Hepatocyte (in vitro differentiated cells): ENCODE data around the gene PCBP1. TPM values are rescaled to one million over a fixed set of nuclear protein-coding genes. Genes with fewer than 3 reads are reported as not detected.
A peak's percentile ranks its signal among the peaks of the same experiment; 100 is the strongest.

ENCODE experiments used
- DNase-seq: peaks from one replicate; pipeline ENCODE4 v3.0.0-alpha.2; 2016; ENCODE audit warnings: low spot score
- H2AFZ ChIP-seq: fragments of 200-600 bp; sonication (generic); 2 replicates; pipeline ENCODE4 v1.6.0; 2016; ENCODE audit warnings: antibody characterized with exemption, mild to moderate bottlenecking
- H3K27ac ChIP-seq: fragments of 200-600 bp; sonication (generic); 2 replicates; pipeline ENCODE4 v1.5.1; 2016; ENCODE audit warnings: mild to moderate bottlenecking
- H3K27me3 ChIP-seq: fragments of 200-600 bp; sonication (generic); 2 replicates; pipeline ENCODE4 v1.6.1; 2016
- H3K36me3 ChIP-seq: fragments of 200-600 bp; sonication (generic); replicated peaks from 2 replicates; pipeline ENCODE4 v1.5.1; 2016; ENCODE audit warnings: low read depth; ENCODE audit not compliant: insufficient read depth
- H3K4me1 ChIP-seq: fragments of 200-600 bp; sonication (generic); 2 replicates; pipeline ENCODE4 v1.5.1; 2016; ENCODE audit warnings: mild to moderate bottlenecking, moderate library complexity; ENCODE audit not compliant: insufficient read depth
- H3K4me2 ChIP-seq: fragments of 200-600 bp; sonication (generic); 2 replicates; pipeline ENCODE4 v1.6.0; 2016
- H3K4me3 ChIP-seq: fragments of 200-600 bp; sonication (generic); 2 replicates; pipeline ENCODE4 v1.5.1; 2016; ENCODE audit warnings: mild to moderate bottlenecking
- H3K79me2 ChIP-seq: fragments of 200-600 bp; sonication (generic); 2 replicates; pipeline ENCODE4 v1.6.0; 2017; ENCODE audit warnings: mild to moderate bottlenecking
- H3K9me2 ChIP-seq: fragments of 200-600 bp; sonication (generic); replicated peaks from 2 replicates; pipeline ENCODE4 v1.6.0; 2017; ENCODE audit warnings: mild to moderate bottlenecking; ENCODE audit not compliant: insufficient read depth
- H3K9me3 ChIP-seq: fragments of 200-600 bp; sonication (generic); 2 replicates; pipeline ENCODE4 v1.5.1; 2016; ENCODE audit warnings: low read depth, mild to moderate bottlenecking
- H4K20me1 ChIP-seq: fragments of 200-600 bp; sonication (generic); 2 replicates; pipeline ENCODE4 v1.6.0; 2016; ENCODE audit warnings: mild to moderate bottlenecking; ENCODE audit not compliant: insufficient read depth, poor library complexity, severe bottlenecking
- CTCF ChIP-seq: fragments of 200-600 bp; sonication (generic); IDR thresholded peaks from 2 replicates; pipeline ENCODE4 v1.5.1; 2016; ENCODE audit warnings: antibody characterized with exemption, mild to moderate bottlenecking; ENCODE audit not compliant: poor library complexity
- EZH2 ChIP-seq: fragments of 200-600 bp; sonication (generic); IDR thresholded peaks from 2 replicates; pipeline ENCODE4 v1.6.1; 2016; ENCODE audit warnings: antibody characterized with exemption, mild to moderate bottlenecking, borderline replicate concordance
- EZH2phosphoT487 ChIP-seq: fragments of 200-600 bp; sonication (generic); IDR thresholded peaks from one replicate; pipeline ENCODE4 v1.6.1; 2018; ENCODE audit warnings: antibody characterized with exemption, mild to moderate bottlenecking, low read depth, moderate library complexity; ENCODE audit not compliant: unreplicated experiment, severe bottlenecking
- WGBS: methylation state at CpG from one replicate; pipeline ENCODE4 v1.1.6; 2016; ENCODE audit warnings: low lambda C conversion rate; ENCODE audit errors: missing lambda C conversion rate; 5-methylcytosine and 5-hydroxymethylcytosine counted together
- polyA plus RNA-seq: library from polyadenylated mRNA; unstranded; fragments of >200 nt; fragmentation: Nextera tagmentation; extraction: Ambion mirVana; gene quantifications from 2 replicates; pipeline ENCODE4 v1.2.1, GENCODE V29; 2016
- total RNA-seq: library from RNA; depleted of rRNA; stranded (reverse); fragments of >200 nt; gene quantifications from 2 replicates; pipeline ENCODE4 v1.2.3, GENCODE V29; 2014

The PCBP1 gene
- total and polyA plus RNA-seq, 2 experiments from 2014 or later, result 97.1 to 183 TPM

- Histone ChIP-seq H3K9me2 (no peaks in the 10 kb centered on the region), H2AFZ (peak overlapping the region; percentile 30), H4K20me1 (no peaks in the 10 kb centered on the region), H3K27ac (peak overlapping the region; percentile 100), H3K27me3 (no peaks in the 10 kb centered on the region), H3K36me3 (no peaks in the 10 kb centered on the region), H3K4me3 (no peak overlapping the region), H3K4me2 (peak overlapping the region; percentile 89), H3K4me1 (peaks cover 21% of the 10 kb centered on the region), H3K9me3 (no peaks in the 10 kb centered on the region), H3K79me2 (peaks cover 5% of the 10 kb centered on the region)
- TF ChIP-seq EZH2 (no peak), CTCF (no peak), EZH2phosphoT487 (no peak)
- WGBS, result 49% methylated on average over 20 of the region's 20 CpGs
- DNase-seq, result peak; percentile 62
These were observed 36.0 kb downstream of the PCBP1 start for GRCh38 chr2:70123051-70123828.

GRCh38 chr2:70123829-70124116 lies 36.5 kb downstream of the PCBP1 start:
- Histone ChIP-seq H2AFZ (peak overlapping the region; percentile 30), H3K4me3 (no peak overlapping the region), H3K4me1 (peaks cover 21% of the 10 kb centered on the region), H4K20me1 (no peaks in the 10 kb centered on the region), H3K36me3 (no peaks in the 10 kb centered on the region), H3K9me3 (no peaks in the 10 kb centered on the region), H3K79me2 (peaks cover 5% of the 10 kb centered on the region), H3K27me3 (no peaks in the 10 kb centered on the region), H3K9me2 (no peaks in the 10 kb centered on the region), H3K27ac (peak overlapping the region; percentile 100), H3K4me2 (peak overlapping the region; percentile 89)
- TF ChIP-seq EZH2 (no peak), CTCF (no peak), EZH2phosphoT487 (no peak)
- 33% methylated on average over 11 of the region's 11 CpGs for WGBS
- no peak for DNase-seq

DNA sequence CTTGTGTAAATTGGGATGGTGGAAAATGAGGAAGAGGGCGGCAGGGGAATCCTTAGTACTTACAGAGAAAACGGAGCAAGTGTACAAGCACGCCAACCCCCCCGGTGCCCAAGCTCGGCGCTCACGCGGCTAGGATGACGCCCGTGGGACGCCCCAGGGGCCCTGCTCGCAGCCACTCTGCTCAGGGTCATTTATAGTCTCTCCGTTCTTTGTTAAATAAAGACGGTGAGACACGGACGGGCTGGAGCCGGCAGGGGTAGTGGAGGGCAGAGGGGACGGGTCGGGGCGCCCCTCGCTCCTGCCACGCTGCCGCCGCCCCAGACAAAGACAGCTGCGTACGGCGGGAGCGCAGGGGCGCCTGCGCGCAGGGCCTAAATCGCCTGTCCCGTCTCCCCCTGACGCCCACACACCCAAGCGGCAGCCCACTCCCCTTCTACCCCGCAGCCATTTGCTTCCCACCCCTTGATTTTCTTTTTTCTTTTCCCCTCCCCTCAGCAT lies 37.8 kb downstream of the PCBP1 start:
- DNase-seq, result peak; percentile 77
- 5% methylated on average over 27 of the region's 36 CpGs for WGBS

More for the DNA sequence above, 37.8 kb downstream of the PCBP1 start:
- Histone ChIP-seq H3K27me3 (no peaks in the 10 kb centered on the region), H4K20me1 (no peaks in the 10 kb centered on the region), H3K79me2 (peaks cover 5% of the 10 kb centered on the region), H3K27ac (peak overlapping the region; percentile 100), H2AFZ (peak overlapping the region; percentile 65), H3K36me3 (no peaks in the 10 kb centered on the region), H3K4me2 (peak overlapping the region; percentile 89), H3K9me2 (no peaks in the 10 kb centered on the region), H3K4me1 (peaks cover 21% of the 10 kb centered on the region), H3K9me3 (no peaks in the 10 kb centered on the region), H3K4me3 (peak overlapping the region; percentile 65)
- TF ChIP-seq EZH2 (no peak), EZH2phosphoT487 (no peak), CTCF (no peak)
